ENCODE results near the gene GRIK2. TPM values are rescaled to one million over a fixed set of nuclear protein-coding genes. Genes with fewer than 3 reads are reported as not detected.

The GRIK2 gene
- total RNA-seq, 4 donors from 2014 or later: 0.46 to 3.7 (median 1.8) TPM

DNA sequence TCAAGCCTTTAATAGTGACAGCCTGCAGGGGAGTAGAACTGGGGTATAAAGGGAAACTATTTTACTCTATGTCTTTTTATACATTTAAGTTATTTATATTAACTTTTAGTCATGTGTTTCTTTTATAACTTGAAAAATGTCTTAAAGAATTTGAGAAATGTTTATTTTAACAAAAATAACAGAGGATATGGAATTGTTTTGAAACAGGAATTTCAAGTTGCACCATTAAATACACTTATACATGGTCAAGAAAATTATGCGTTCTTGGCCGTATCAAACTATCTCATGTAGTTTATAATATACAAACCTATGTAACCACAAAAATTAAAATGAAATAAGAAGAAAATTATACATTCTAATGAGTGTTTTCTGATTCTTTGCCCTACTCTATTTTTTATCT lies 282.7 kb downstream of the GRIK2 start:
- DNase-seq (ENCODE audit: extremely low spot score): no peak
- 81% methylated on average over 2 of the region's 2 CpGs for WGBS
- no peaks in the 10 kb centered on the region for H3K27me3 ChIP-seq
- no peak overlapping the region for H3K4me3 ChIP-seq
- no peaks in the 10 kb centered on the region for H3K4me1 ChIP-seq
- H3K9me3 ChIP-seq: no peaks in the 10 kb centered on the region
- TF ChIP-seq POLR2AphosphoS5 (IDR thresholded peaks at IDR 0.05) (no peak), POLR2A (IDR thresholded peaks at IDR 0.05; ENCODE audit: low read depth) (no peak), EP300 (IDR thresholded peaks at IDR 0.05) (no peak)
- TF ChIP-seq, protein P1, sequence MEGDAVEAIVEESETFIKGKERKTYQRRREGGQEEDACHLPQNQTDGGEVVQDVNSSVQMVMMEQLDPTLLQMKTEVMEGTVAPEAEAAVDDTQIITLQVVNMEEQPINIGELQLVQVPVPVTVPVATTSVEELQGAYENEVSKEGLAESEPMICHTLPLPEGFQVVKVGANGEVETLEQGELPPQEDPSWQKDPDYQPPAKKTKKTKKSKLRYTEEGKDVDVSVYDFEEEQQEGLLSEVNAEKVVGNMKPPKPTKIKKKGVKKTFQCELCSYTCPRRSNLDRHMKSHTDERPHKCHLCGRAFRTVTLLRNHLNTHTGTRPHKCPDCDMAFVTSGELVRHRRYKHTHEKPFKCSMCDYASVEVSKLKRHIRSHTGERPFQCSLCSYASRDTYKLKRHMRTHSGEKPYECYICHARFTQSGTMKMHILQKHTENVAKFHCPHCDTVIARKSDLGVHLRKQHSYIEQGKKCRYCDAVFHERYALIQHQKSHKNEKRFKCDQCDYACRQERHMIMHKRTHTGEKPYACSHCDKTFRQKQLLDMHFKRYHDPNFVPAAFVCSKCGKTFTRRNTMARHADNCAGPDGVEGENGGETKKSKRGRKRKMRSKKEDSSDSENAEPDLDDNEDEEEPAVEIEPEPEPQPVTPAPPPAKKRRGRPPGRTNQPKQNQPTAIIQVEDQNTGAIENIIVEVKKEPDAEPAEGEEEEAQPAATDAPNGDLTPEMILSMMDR (IDR thresholded peaks at IDR 0.05): no peak
- H3K36me3 ChIP-seq: no peaks in the 10 kb centered on the region
- intact Hi-C loops (cut with DNase I): no loop called here
- no peak overlapping the region for H3K27ac ChIP-seq (replicated peaks in 1 of 4)

DNA sequence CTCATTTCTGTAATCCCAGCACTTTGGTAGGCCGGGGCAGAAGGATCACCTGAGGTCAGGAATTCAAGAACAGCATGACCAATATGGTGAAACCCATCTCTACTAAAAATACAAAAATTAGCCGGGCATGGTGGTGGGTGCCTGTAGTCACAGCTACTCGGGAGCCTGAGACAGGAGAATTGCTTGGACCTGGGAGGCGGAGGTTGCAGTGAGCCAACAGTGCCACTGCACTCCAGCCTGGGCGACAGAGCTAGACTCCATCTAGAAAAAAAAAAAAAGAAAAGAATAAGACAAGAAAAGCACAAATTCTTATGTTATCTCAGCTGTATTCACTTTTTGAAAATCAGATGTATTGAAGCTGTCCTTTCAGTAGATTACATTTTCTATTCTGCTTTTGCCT lies 289.4 kb downstream of the GRIK2 start:
- WGBS: 88% methylated on average over 5 of the region's 5 CpGs
- intact Hi-C loops (cut with DNase I): loop anchor here (10.0 kb wide), 1 partner anchor 628 kb away; no protein-coding TSS in a partner anchor
- TF ChIP-seq EP300 (IDR thresholded peaks at IDR 0.05) (no peak), POLR2A (IDR thresholded peaks at IDR 0.05; ENCODE audit: low read depth) (no peak), POLR2AphosphoS5 (IDR thresholded peaks at IDR 0.05) (no peak)
- TF ChIP-seq, protein P1 (IDR thresholded peaks at IDR 0.05): no peak
- H3K36me3 ChIP-seq: no peaks in the 10 kb centered on the region
- no peak overlapping the region for H3K27ac ChIP-seq (replicated peaks in 1 of 4)
- H3K4me3 ChIP-seq: no peak overlapping the region
- DNase-seq (ENCODE audit: extremely low spot score): no peak
- no peaks in the 10 kb centered on the region for H3K27me3 ChIP-seq
- H3K9me3 ChIP-seq: no peaks in the 10 kb centered on the region
- H3K4me1 ChIP-seq: no peaks in the 10 kb centered on the region

DNA sequence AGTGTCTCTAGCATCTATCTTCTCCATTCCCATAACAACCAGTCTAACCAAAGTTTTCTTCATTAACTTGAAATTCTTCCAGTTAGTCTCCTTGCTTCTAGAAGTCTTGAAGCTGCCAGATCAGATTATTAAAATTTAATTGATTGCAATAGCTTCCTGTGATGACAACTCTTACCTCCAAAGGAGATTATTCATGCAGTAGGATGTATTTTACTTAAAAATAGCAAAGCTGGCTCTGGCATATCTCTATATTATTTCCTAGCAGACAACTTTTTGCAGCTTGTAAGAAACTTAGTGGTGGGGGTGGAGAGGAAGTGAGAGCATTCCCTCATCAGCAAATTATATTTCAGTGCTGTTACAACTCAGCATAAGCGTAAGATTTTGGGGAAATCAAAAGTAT lies 290.4 kb downstream of the GRIK2 start:
- no peak for DNase-seq (ENCODE audit: extremely low spot score)
- Histone ChIP-seq H3K27me3 (no peaks in the 10 kb centered on the region), H3K27ac (replicated peaks in 1 of 4) (no peak overlapping the region), H3K9me3 (no peaks in the 10 kb centered on the region), H3K36me3 (no peaks in the 10 kb centered on the region), H3K4me1 (no peaks in the 10 kb centered on the region), H3K4me3 (no peak overlapping the region)
- intact Hi-C loops (cut with DNase I): loop anchor here (10.0 kb wide), 1 partner anchor 629 kb away; no protein-coding TSS in a partner anchor
- TF ChIP-seq POLR2A (IDR thresholded peaks at IDR 0.05; ENCODE audit: low read depth) (no peak), EP300 (IDR thresholded peaks at IDR 0.05) (no peak), POLR2AphosphoS5 (IDR thresholded peaks at IDR 0.05) (no peak)
- TF ChIP-seq, protein P1 (IDR thresholded peaks at IDR 0.05): no peak
- 83% methylated on average over 1 of the region's 1 CpG for WGBS

DNA sequence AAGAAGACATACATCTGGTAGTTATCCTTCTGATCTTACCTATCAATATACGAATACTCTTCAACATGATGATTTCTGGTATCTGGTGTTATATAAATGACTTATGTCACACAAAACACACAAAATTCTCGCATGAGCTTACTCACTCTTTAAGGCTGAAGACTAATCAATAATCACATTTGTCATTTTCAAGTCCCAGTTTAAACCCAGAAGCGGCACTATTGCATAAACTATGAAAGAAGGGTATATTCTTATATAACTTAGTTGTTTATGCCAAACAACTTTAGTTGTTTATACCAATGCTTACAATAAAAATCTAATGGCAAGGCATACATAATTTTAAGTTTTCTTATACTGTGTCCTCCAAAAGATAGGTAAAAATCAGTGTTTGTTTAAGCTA lies 293.1 kb downstream of the GRIK2 start:
- TF ChIP-seq POLR2AphosphoS5 (IDR thresholded peaks at IDR 0.05) (no peak), EP300 (IDR thresholded peaks at IDR 0.05) (no peak), POLR2A (IDR thresholded peaks at IDR 0.05; ENCODE audit: low read depth) (no peak)
- 92% methylated on average over 3 of the region's 3 CpGs for WGBS
- H3K9me3 ChIP-seq: no peaks in the 10 kb centered on the region
- no peaks in the 10 kb centered on the region for H3K4me1 ChIP-seq
- no peak overlapping the region for H3K27ac ChIP-seq (replicated peaks in 1 of 4)
- intact Hi-C loops (cut with DNase I): loop anchor here (10.0 kb wide), 1 partner anchor 632 kb away; no protein-coding TSS in a partner anchor
- no peak overlapping the region for H3K4me3 ChIP-seq
- no peak for DNase-seq (ENCODE audit: extremely low spot score)
- no peaks in the 10 kb centered on the region for H3K27me3 ChIP-seq
- H3K36me3 ChIP-seq: no peaks in the 10 kb centered on the region

DNA sequence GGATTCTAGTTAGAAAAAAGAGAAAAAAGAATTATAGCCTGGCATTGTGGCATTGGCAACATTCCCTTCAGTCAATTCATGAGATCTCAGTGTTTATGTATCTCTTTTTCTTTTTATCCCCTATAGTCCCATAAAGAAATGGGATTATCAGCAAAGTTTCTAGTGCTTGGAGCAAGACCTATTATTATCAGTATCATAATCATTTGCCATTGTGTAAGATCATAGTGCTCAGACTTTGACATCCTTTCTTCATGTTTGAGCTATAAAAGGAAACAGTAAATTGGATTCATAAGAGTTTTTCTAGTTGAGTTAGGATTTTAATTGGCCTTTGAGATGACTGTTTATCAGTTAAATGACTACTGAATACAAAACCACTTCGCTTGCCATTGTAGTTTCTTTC lies 295.6 kb downstream of the GRIK2 start:
- WGBS: 86% methylated on average over 1 of the region's 1 CpG
- Histone ChIP-seq H3K4me3 (no peak overlapping the region), H3K27ac (replicated peaks in 1 of 4) (no peak overlapping the region), H3K4me1 (no peaks in the 10 kb centered on the region), H3K27me3 (no peaks in the 10 kb centered on the region), H3K9me3 (no peaks in the 10 kb centered on the region), H3K36me3 (no peaks in the 10 kb centered on the region)
- no peak for DNase-seq (ENCODE audit: extremely low spot score)
- intact Hi-C loops (cut with DNase I): loop anchor here (10.0 kb wide), 1 partner anchor 634 kb away; no protein-coding TSS in a partner anchor
- TF ChIP-seq EP300 (IDR thresholded peaks at IDR 0.05) (no peak), POLR2AphosphoS5 (IDR thresholded peaks at IDR 0.05) (no peak), POLR2A (IDR thresholded peaks at IDR 0.05; ENCODE audit: low read depth) (no peak)
- TF ChIP-seq, protein P1 (IDR thresholded peaks at IDR 0.05): no peak

Data from esophagus muscularis mucosa (tissue), 4 donors.